HG02870 (cell line): ENCODE results near the gene RAF1.
"Not testable (repeated sequence)": the region's sequence is repeated elsewhere in the genome, so short reads cannot be mapped to it uniquely, and the experiment has no call there.

Experiments used
- ATAC-seq: cut with Tn5 transposase; IDR thresholded peaks from one replicate; pipeline ENCODE4 v1.9.1; 2021; ENCODE audit warnings: mild to moderate bottlenecking, moderate library complexity; ENCODE audit not compliant: unreplicated experiment

The RAF1 gene

DNA sequence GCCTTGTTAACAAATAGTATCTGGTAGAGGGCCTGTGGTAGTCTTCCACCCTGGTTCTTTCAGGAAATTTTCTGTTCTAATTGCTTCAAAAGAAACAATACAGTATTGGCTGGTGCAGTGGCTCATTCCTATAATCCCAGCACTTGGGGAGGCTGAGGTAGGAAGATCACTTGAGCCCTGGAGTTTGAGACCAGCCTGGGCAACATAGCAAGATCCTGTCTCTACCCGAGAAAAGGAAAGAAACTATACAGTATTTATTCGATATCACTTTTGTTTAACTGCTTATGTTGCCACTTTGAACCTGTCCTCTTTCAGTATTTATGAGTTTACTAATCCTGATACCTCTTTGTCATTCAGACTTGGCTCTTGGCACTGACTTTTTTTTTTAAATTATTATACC is 102.5 kb downstream of the RAF1 start:
- ATAC-seq: no peak

DNA sequence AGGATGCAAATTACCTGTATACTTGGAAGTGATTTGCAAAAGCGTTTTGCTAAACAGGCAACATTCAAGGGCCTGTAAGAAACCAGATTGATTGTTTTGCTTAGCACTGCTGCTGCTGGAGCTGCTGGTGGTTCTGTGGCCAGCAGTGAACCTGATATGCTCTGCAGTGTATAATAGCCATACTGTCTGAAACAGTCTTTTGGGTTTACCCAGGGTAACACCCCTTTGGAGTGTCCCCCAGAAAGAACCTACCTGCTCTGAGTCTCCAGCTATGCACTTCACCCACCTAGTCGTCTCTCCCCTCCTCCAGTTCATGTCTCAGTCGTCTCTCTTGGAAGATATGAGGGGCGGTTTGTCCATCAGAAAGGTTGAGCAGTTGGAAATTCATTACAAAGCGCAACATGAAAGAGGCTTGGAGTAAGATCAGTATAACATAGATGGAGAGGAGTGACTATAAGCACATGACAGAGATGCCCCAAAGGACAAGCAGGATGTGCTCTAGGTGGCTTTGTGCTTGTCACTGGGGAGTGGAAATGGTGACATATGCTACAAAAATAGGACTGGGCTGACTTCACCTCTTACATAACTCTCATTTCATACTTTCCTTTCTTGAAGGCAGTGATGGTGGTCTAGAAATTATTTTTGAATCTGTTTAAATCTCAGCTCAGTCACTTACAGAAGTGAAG is 103.3 kb downstream of the RAF1 start:
- ATAC-seq: peak; percentile 49

DNA sequence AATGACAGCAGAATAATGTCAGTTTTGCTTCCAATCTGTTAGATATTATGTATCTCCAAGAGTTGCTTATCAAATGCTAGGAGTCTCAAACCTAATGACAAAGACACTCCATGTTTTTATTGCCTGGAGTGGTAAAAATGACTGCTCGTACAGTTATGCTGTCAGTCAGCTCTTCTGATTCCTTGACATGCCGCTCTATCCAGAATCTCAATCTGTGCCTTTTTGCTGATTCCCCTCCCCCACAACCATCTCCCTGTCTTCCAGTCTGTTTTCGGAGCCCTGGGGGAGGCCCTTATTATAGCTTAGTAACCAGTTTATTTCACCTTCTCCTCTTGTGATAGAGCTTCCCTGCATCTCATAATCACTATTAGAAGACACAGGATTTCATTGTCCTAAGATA is 104.4 kb downstream of the RAF1 start:
- no peak for ATAC-seq

DNA sequence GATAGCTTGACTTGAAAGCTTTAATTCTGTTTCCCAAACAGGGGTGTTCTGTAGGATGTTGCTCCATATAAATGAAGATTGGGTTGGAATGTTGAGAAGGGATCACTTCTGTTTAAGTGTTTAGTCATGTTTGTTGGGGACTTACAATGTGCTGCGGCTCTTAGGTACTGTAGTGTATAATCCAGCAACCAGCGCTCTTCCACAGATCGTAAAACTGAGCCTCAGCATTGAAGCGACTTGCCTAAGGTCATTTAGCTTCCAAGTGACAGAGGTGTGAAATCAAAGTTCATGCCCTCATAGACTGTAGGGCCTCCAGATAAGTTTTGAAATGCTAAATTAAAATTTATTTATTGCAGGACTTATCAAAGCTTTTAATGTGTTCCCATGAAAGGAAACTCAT is 105.2 kb downstream of the RAF1 start:
- no peak for ATAC-seq

DNA sequence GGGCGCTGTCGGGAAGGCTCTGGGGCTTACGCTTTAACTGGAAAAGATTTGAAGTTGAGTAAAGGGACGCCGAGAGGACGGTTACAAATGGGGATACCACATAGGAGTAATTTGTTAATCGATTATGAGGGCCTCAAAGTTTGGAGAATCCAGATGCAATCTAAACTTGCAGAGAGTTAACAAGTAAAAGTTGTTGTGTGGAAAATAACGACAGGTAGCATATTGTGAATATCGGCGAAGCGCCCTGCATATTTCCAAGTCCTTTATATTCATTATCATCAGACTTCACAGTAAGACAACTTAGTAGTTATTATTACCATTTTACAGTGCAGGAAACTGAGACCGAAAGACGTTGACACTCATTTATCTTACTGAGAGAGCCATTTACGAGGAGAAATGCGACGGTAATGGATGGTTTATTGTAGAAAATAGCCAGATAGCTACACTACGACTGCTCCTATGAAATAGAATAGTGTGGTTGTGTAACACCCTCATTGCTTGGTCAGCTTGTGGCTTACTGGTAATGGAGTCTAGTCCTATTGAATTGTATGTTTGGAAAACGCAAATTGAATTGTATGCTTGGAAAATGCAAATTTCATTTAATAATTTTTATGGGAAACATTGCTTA is 106.3 kb downstream of the RAF1 start:
- no peak for ATAC-seq

GRCh38 chr3:12556690-12557472 is 107.0 kb downstream of the RAF1 start, which contains the start of gene MKRN2:
Gene MKRN2 (plus strand): TSS chr3:12557087. CDS start chr3:12557151, 64 bp downstream.
- peak; percentile 69 for ATAC-seq

DNA sequence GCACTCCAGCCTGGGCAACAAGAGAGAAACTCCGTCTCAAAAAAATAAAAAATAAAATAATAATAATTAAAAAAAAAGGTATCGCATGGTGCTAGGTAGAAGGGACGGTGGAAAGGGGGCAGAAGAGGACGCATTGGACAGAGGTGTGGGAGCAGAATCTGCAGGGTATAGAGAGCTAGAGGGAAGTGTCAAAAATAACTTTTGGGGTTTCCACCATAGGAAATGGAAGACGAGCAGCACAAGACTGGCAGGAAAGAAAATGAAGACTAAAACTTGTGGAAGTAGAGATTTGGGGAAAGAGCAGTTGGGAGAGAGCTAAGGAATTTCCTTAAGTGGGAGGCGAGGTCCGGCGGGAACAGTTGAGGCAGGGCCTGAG is 107.6 kb downstream of the RAF1 start:
- ATAC-seq: no peak

- no peak for ATAC-seq
These were observed 110.0 kb downstream of the RAF1 start for GRCh38 chr3:12553921-12554391.

- no peak for ATAC-seq
These were observed 113.8 kb downstream of the RAF1 start for GRCh38 chr3:12549971-12550760.

GRCh38 chr3:12545473-12545791 is 118.5 kb downstream of the RAF1 start, which contains the start of gene MKRN2OS:
Gene MKRN2OS (minus strand): TSS chr3:12545499. CDS start chr3:12545464, 35 bp downstream.
- ATAC-seq: no peak

DNA sequence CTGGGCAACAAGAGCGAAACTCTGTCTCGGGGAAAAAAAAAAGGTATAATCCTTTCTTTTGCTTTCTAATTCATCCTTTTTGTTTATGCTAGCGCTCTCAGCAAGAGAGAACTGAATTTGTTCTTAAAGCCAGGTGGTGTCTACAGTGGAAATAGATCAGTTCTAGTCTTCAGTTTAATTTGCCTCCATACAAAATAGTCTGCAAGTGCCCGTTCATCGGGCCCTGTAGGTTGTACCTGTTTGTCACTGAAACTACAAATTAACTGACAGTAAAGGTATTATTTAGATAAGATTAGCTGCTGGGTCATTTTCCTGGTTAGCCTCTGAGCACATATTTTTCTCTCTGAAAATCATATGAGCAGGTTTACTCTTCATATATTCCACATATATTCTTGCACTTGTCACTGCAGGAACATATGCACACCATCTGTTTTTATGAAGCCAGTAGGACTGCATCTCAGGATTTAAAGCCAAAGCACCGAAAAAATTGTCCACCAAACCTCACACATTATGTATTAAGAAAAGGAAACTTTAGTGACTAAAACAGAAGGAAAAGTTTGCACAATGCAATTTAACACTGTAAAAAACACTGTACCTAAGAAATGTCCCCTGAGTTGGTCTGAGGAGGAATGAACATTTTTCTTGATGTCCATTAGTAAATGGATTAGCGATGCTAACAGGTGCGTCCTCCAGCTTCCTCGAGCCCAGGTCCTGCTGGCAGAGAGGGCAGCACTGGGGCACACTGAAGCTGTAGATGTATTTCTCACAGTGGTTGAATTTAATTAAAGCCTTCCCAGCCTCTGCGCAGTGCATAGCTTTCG is 119.1 kb downstream of the RAF1 start:
- no peak for ATAC-seq

DNA sequence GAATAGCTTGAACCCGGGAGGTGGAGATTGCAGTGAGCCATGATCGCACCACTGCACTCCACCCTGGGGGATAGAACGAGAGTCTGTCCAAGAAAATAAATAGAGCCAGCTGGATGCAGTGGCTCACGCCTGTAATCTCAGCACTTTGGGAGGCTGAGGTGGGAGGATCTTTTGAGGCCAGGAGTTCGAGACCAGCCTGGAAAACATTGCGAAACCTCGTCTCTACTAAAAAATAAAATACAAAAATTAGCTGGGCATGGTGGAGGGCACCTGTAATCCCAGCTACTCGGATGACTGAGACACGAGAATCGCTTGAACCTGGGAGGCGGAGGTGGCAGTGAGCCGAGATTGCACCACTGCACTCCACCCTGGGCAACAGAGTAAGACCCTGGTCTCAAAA is 120.4 kb downstream of the RAF1 start:
- not testable (repeated sequence) for ATAC-seq

DNA sequence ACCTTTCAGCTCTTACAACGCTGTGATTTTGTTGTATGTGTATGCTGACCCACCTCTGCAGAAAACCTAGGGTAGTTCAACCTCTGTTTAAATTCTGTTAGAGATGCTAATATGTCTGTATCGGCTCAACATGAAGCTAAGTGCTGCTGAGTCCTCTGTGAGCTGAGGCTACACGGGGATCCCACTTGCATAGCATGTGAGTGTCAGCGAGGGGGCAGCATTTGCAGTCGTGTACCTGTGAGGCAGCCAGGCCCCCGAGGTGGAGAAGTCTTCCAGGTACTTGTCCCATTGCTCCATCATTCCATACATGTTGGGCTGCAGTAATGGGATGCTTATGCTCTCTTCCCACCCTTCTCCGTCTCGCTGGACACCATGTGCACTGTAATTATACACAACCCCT is 122.3 kb downstream of the RAF1 start:
- no peak for ATAC-seq

- ATAC-seq: no peak
These were observed 127.5 kb downstream of the RAF1 start for GRCh38 chr3:12536423-12536822.
